Panc1 (cell line): ENCODE data around the gene ZWINT. TPM values are rescaled to one million over a fixed set of nuclear protein-coding genes. Genes with fewer than 3 reads are reported as not detected.

Source experiments
- ATAC-seq: fragments of 200-7000 bp; cut with Tn5 transposase; 2 replicates; pipeline ENCODE4 v1.9.1; 2020; ENCODE audit warnings: mild to moderate bottlenecking, moderate library complexity
- BruUV-seq: library from RNA; stranded (reverse); fragments of 400-500 nt; replicated peaks from 2 replicates; lab custom pipeline; 2021; lab: Mats Ljungman, UMichigan
- CTCF ChIA-PET: fragments of 300-600 bp; sonication (Branson Sonifier 250); formaldehyde crosslinking; loops from one replicate; lab custom pipeline; 2022; ENCODE audit warnings: antibody characterized with exemption; lab: Charles Lee
- POLR2A ChIA-PET: fragments of 300-600 bp; sonication (Branson Sonifier 250); formaldehyde crosslinking; loops from one replicate; lab custom pipeline; 2022; ENCODE audit warnings: antibody characterized with exemption; lab: Charles Lee
- DNase-seq: peaks from one replicate; pipeline ENCODE4 v3.0.0-alpha.2; 2010; ENCODE audit warnings: low read depth, low spot score
- H3K27ac ChIP-seq: 2 replicates; pipeline ENCODE4 v1.5.1; 2011; ENCODE audit warnings: mild to moderate bottlenecking, low read length, inconsistent platforms
- H3K27me3 ChIP-seq: fragments of 200-500 bp; sonication (Bioruptor generic); 2 replicates; pipeline ENCODE4 v1.6.0; 2014; ENCODE audit warnings: low read length, inconsistent platforms; ENCODE audit not compliant: control insufficient read depth, insufficient read depth
- H3K36me3 ChIP-seq: fragments of 200-500 bp; sonication (Bioruptor generic); 2 replicates; pipeline ENCODE4 v1.5.1; 2014; ENCODE audit warnings: inconsistent platforms, mild to moderate bottlenecking, low read length, moderate library complexity; ENCODE audit not compliant: control insufficient read depth, insufficient read depth
- H3K4me1 ChIP-seq: 2 replicates; pipeline ENCODE4 v1.5.1; 2011; ENCODE audit warnings: inconsistent platforms, mild to moderate bottlenecking, low read length, moderate library complexity; ENCODE audit not compliant: control insufficient read depth, insufficient read depth
- H3K4me3 ChIP-seq, 2 experiments: 2 replicates each; pipeline ENCODE4 v1.5.1; 2011 to 2012; ENCODE audit warnings: low read depth in 2 of 2, low read length in 2 of 2, mild to moderate bottlenecking in 2 of 2, inconsistent platforms in 1 of 2, moderate library complexity in 1 of 2
- H3K9me3 ChIP-seq: fragments of 200-500 bp; sonication (Bioruptor generic); 2 replicates; pipeline ENCODE4 v1.5.1; 2014; ENCODE audit warnings: low read depth, mild to moderate bottlenecking, inconsistent platforms, low read length, moderate library complexity; ENCODE audit not compliant: control insufficient read depth, insufficient read depth
- POLR2AphosphoS5 ChIP-seq: IDR thresholded peaks from 2 replicates; pipeline ENCODE4 v1.6.1; 2012; ENCODE audit warnings: mild to moderate bottlenecking, low read depth, low read length, moderate library complexity
- SIN3A ChIP-seq: IDR thresholded peaks from 2 replicates; pipeline ENCODE4 v1.6.1; 2012; ENCODE audit warnings: low read depth, mild to moderate bottlenecking, low read length, moderate library complexity, borderline replicate concordance; ENCODE audit not compliant: insufficient read depth
- TCF7L2 ChIP-seq: IDR thresholded peaks from 2 replicates; pipeline ENCODE4 v1.6.1; 2011; ENCODE audit warnings: mild to moderate bottlenecking, low read depth, low read length, inconsistent platforms
- in situ Hi-C: cut with HindIII; loops from 2 replicates; pipeline ENCODE4 v1.10.0; 2016; ENCODE audit warnings: low sequenced_read_pairs, low pct_unique_long_range_greater_than_20kb
- intact Hi-C: fragments of 100-400 bp; cut with micrococcal nuclease; formaldehyde crosslinking; loops from one replicate; pipeline ENCODE4 v1.10.0; 2022; ENCODE audit not compliant: unreplicated experiment
- total RNA-seq: library from RNA; stranded (reverse); gene quantifications from one replicate; pipeline ENCODE4 v1.2.1, GENCODE V29; 2021; ENCODE audit not compliant: unreplicated experiment
- TF ChIP-seq, protein P1 (sequence below), 2 experiments: IDR thresholded peaks; 2 replicates each; pipeline ENCODE4 v1.6.1; 2011 to 2012; ENCODE audit warnings: low read depth in 2 of 2, control low read depth in 1 of 2, low read length in 1 of 2, mild to moderate bottlenecking in 1 of 2, moderate library complexity in 1 of 2; ENCODE audit not compliant: insufficient read depth in 1 of 2
- TF ChIP-seq, protein P2 (sequence below): fragments of 450-650 bp; IDR thresholded peaks from 2 replicates; pipeline ENCODE4 v1.5.1; 2017; ENCODE audit warnings: mild to moderate bottlenecking

Gene ZWINT
- total RNA-seq, 1 experiment from 2014 or later: 85.8 TPM

GRCh38 chr10:56359837-56360236 is 1.2 kb downstream of the ZWINT start:
- ATAC-seq: no peak
- BruUV-seq: no TSS peak
- H3K36me3 ChIP-seq: peaks cover 18% of the 10 kb centered on the region
- in situ Hi-C loops: no loop called here
- intact Hi-C loops: no loop called here
- H3K27me3 ChIP-seq: no peaks in the 10 kb centered on the region
- CTCF ChIA-PET: no interaction called here
- no peak for DNase-seq
- H3K4me3 ChIP-seq: peak overlapping the region; percentile 89 to 97; a peak in 3 of 4 replicates
- peaks cover 3% of the 10 kb centered on the region; the same call in 1 of the 2 replicates for H3K4me1 ChIP-seq
- POLR2A ChIA-PET: no interaction called here
- TF ChIP-seq, protein P1, sequence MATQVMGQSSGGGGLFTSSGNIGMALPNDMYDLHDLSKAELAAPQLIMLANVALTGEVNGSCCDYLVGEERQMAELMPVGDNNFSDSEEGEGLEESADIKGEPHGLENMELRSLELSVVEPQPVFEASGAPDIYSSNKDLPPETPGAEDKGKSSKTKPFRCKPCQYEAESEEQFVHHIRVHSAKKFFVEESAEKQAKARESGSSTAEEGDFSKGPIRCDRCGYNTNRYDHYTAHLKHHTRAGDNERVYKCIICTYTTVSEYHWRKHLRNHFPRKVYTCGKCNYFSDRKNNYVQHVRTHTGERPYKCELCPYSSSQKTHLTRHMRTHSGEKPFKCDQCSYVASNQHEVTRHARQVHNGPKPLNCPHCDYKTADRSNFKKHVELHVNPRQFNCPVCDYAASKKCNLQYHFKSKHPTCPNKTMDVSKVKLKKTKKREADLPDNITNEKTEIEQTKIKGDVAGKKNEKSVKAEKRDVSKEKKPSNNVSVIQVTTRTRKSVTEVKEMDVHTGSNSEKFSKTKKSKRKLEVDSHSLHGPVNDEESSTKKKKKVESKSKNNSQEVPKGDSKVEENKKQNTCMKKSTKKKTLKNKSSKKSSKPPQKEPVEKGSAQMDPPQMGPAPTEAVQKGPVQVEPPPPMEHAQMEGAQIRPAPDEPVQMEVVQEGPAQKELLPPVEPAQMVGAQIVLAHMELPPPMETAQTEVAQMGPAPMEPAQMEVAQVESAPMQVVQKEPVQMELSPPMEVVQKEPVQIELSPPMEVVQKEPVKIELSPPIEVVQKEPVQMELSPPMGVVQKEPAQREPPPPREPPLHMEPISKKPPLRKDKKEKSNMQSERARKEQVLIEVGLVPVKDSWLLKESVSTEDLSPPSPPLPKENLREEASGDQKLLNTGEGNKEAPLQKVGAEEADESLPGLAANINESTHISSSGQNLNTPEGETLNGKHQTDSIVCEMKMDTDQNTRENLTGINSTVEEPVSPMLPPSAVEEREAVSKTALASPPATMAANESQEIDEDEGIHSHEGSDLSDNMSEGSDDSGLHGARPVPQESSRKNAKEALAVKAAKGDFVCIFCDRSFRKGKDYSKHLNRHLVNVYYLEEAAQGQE (IDR thresholded peaks at IDR 0.05; ENCODE audit: insufficient read depth in 1 of 2, low read depth in 2 of 2, low read length in 1 of 2): no peak
- TF ChIP-seq, protein P2, sequence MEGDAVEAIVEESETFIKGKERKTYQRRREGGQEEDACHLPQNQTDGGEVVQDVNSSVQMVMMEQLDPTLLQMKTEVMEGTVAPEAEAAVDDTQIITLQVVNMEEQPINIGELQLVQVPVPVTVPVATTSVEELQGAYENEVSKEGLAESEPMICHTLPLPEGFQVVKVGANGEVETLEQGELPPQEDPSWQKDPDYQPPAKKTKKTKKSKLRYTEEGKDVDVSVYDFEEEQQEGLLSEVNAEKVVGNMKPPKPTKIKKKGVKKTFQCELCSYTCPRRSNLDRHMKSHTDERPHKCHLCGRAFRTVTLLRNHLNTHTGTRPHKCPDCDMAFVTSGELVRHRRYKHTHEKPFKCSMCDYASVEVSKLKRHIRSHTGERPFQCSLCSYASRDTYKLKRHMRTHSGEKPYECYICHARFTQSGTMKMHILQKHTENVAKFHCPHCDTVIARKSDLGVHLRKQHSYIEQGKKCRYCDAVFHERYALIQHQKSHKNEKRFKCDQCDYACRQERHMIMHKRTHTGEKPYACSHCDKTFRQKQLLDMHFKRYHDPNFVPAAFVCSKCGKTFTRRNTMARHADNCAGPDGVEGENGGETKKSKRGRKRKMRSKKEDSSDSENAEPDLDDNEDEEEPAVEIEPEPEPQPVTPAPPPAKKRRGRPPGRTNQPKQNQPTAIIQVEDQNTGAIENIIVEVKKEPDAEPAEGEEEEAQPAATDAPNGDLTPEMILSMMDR: no peak
- TF ChIP-seq TCF7L2 (no peak), POLR2AphosphoS5 (no peak), SIN3A (no peak)
- H3K27ac ChIP-seq: no peak overlapping the region
- no peaks in the 10 kb centered on the region for H3K9me3 ChIP-seq

- TF ChIP-seq, protein P2: no peak
- no peak for TF ChIP-seq SIN3A
- TF ChIP-seq POLR2AphosphoS5: no peak
- TF ChIP-seq TCF7L2: no peak
- TF ChIP-seq, protein P1 (IDR thresholded peaks at IDR 0.05; ENCODE audit: insufficient read depth in 1 of 2, low read depth in 2 of 2, low read length in 1 of 2): no peak
- ChIA-PET CTCF (no interaction called here), POLR2A (no interaction called here)
- no peaks in the 10 kb centered on the region for H3K9me3 ChIP-seq
- in situ Hi-C loops: no loop called here
- BruUV-seq: no TSS peak
- no peak overlapping the region for H3K27ac ChIP-seq
- peaks cover 28% of the 10 kb centered on the region for H3K36me3 ChIP-seq
- no peak for ATAC-seq
- H3K27me3 ChIP-seq: no peaks in the 10 kb centered on the region
- DNase-seq: no peak
- H3K4me1 ChIP-seq: peaks cover 3% of the 10 kb centered on the region; the same call in 1 of the 2 replicates
- no peak overlapping the region for H3K4me3 ChIP-seq
- intact Hi-C loops: no loop called here
Observed at GRCh38 chr10:56357018-56357417, 4.0 kb downstream of the ZWINT start.
